GM12878 (cell line): Measurements from ENCODE around the gene CAMK2D. TPM values are rescaled to one million over a fixed set of nuclear protein-coding genes. Genes with fewer than 3 reads are reported as not detected.

Source experiments
- ATAC-seq: fragments of 200-7000 bp; cut with Tn5 transposase; 3 replicates; pipeline ENCODE4 v1.9.1; 2020; ENCODE audit warnings: mild to moderate bottlenecking, moderate library complexity
- BruUV-seq: library from RNA; stranded (reverse); fragments of 400-500 nt; replicated peaks from 2 replicates; lab custom pipeline; 2021; lab: Mats Ljungman, UMichigan
- CTCF ChIA-PET: fragments of 300-600 bp; sonication (Branson Sonifier 250); formaldehyde crosslinking; extraction: SDS; loops from one replicate; lab custom pipeline; 2021; ENCODE audit warnings: inconsistent platforms; lab: Yijun Ruan, JAX
- POLR2A ChIA-PET: fragments of 350-600 bp; formaldehyde crosslinking; extraction: SDS; loops from one replicate; lab custom pipeline; 2021; ENCODE audit warnings: inconsistent platforms; lab: Charles Lee
- RAD21 ChIA-PET: fragments of 300-600 bp; sonication (Branson Sonifier 250); formaldehyde crosslinking; loops from one replicate; lab custom pipeline; 2023; ENCODE audit warnings: antibody characterized with exemption; ENCODE audit not compliant: unreplicated experiment; lab: Charles Lee
- SMC1A ChIA-PET: fragments of 300-600 bp; sonication (Branson Sonifier 250); formaldehyde crosslinking; loops from one replicate; lab custom pipeline; 2023; ENCODE audit not compliant: unreplicated experiment, uncharacterized antibody; lab: Charles Lee
- DNase-seq: peaks from one replicate; pipeline ENCODE4 v3.0.0-alpha.2; 2011; ENCODE audit warnings: low read depth, low spot score
- FAIRE-seq: peaks from 3 replicates; lab custom pipeline; 2011; peaks lifted over from hg19 to GRCh38; lab: Jason Lieb, UNC
- H2AFZ ChIP-seq: 2 replicates; pipeline ENCODE4 v1.6.0; 2011; ENCODE audit warnings: low read depth, low read length, control low read depth; ENCODE audit not compliant: control insufficient read depth
- H3K27ac ChIP-seq: 2 replicates; pipeline ENCODE4 v1.5.1; 2011; ENCODE audit warnings: control low read depth; ENCODE audit not compliant: control insufficient read depth, insufficient read depth
- H3K27me3 ChIP-seq, 2 experiments: replicated peaks in 1 of 2; 2 replicates each; pipeline versions ENCODE4 v1.6.0 to v1.6.1; 2011; ENCODE audit warnings: low read length in 1 of 2; ENCODE audit not compliant: control insufficient read depth in 2 of 2, insufficient read depth in 2 of 2
- H3K36me3 ChIP-seq, 2 experiments: 2 replicates each; pipeline ENCODE4 v1.5.1; 2011; ENCODE audit warnings: low read length in 1 of 2; ENCODE audit not compliant: control insufficient read depth in 2 of 2, insufficient read depth in 2 of 2
- H3K4me1 ChIP-seq: 2 replicates; pipeline ENCODE4 v1.6.1; 2011; ENCODE audit warnings: mild to moderate bottlenecking, low read length, moderate library complexity, mixed read lengths; ENCODE audit not compliant: control insufficient read depth, insufficient read depth
- H3K4me2 ChIP-seq: 2 replicates; pipeline ENCODE4 v1.6.0; 2011; ENCODE audit warnings: control low read depth; ENCODE audit not compliant: control insufficient read depth, insufficient read depth
- H3K4me3 ChIP-seq: fragments of 200-600 bp; sonication (generic); 2 replicates; pipeline ENCODE4 v1.5.1; 2016
- H3K79me2 ChIP-seq: 2 replicates; pipeline ENCODE4 v1.6.0; 2011; ENCODE audit warnings: low read length; ENCODE audit not compliant: control insufficient read depth, insufficient read depth
- H3K9ac ChIP-seq: 2 replicates; pipeline ENCODE4 v1.8.0; 2011; ENCODE audit warnings: low read length, control low read depth, mixed read lengths; ENCODE audit not compliant: control insufficient read depth, insufficient read depth
- H3K9me3 ChIP-seq: replicated peaks from 3 replicates; pipeline ENCODE4 v1.5.1; 2011; ENCODE audit warnings: mild to moderate bottlenecking, low read length; ENCODE audit not compliant: control insufficient read depth, insufficient read depth
- H4K20me1 ChIP-seq: 2 replicates; pipeline ENCODE4 v1.6.0; 2011; ENCODE audit not compliant: control insufficient read depth, insufficient read depth
- ATF7 ChIP-seq: fragments of 450-650 bp; IDR thresholded peaks from 2 replicates; pipeline ENCODE4 v1.6.1; 2016; ENCODE audit warnings: low read depth, mild to moderate bottlenecking
- DPF2 ChIP-seq: fragments of 450-650 bp; IDR thresholded peaks from 2 replicates; pipeline ENCODE4 v1.6.1; 2017; ENCODE audit warnings: mild to moderate bottlenecking
- E4F1 ChIP-seq: fragments of 450-650 bp; IDR thresholded peaks from 2 replicates; pipeline ENCODE4 v1.6.1; 2018; ENCODE audit warnings: borderline replicate concordance, mild to moderate bottlenecking; ENCODE audit not compliant: partially characterized antibody
- EP300 ChIP-seq, 2 experiments: fragments of 150-350 bp in 1 of 2; IDR thresholded peaks; 2 replicates each; pipeline ENCODE4 v1.6.1; 2011 to 2012; ENCODE audit warnings: low read depth in 2 of 2, low read length in 2 of 2, borderline replicate concordance in 1 of 2, improper control_type of control experiment in 1 of 2, inconsistent platforms in 1 of 2; ENCODE audit not compliant: control insufficient read depth in 1 of 2
- IKZF1 ChIP-seq: fragments of 450-650 bp; conservative IDR thresholded peaks from 2 replicates; pipeline ENCODE4 v1.6.1; 2017; ENCODE audit warnings: antibody characterized with exemption, mild to moderate bottlenecking
- IKZF2 ChIP-seq, 2 experiments: fragments of 450-650 bp; IDR thresholded peaks; 2 replicates each; pipeline ENCODE4 v1.6.1; 2017; ENCODE audit warnings: mild to moderate bottlenecking in 2 of 2, moderate library complexity in 2 of 2
- JUNB ChIP-seq: IDR thresholded peaks from 2 replicates; pipeline ENCODE4 v1.6.1; 2016; ENCODE audit warnings: antibody characterized with exemption, mild to moderate bottlenecking
- MEF2A ChIP-seq: IDR thresholded peaks from 2 replicates; pipeline ENCODE4 v1.6.1; 2011; ENCODE audit warnings: low read depth, mild to moderate bottlenecking, low read length, moderate library complexity; ENCODE audit not compliant: insufficient read depth
- MEF2B ChIP-seq: fragments of 450-650 bp; IDR thresholded peaks from 2 replicates; pipeline ENCODE4 v1.6.1; 2018; ENCODE audit warnings: mild to moderate bottlenecking, moderate library complexity; ENCODE audit not compliant: partially characterized antibody, poor library complexity, severe bottlenecking
- MTA2 ChIP-seq: fragments of 450-650 bp; IDR thresholded peaks from 2 replicates; pipeline ENCODE4 v1.6.1; 2016; ENCODE audit warnings: low read depth, mild to moderate bottlenecking, moderate library complexity
- NFIC ChIP-seq: IDR thresholded peaks from 2 replicates; pipeline ENCODE4 v1.6.1; 2012; ENCODE audit warnings: low read depth, mild to moderate bottlenecking, inconsistent platforms, low read length, moderate library complexity
- RAD21 ChIP-seq: IDR thresholded peaks from 2 replicates; pipeline ENCODE4 v1.6.1; 2011; ENCODE audit warnings: mild to moderate bottlenecking, low read depth, low read length, moderate library complexity; ENCODE audit not compliant: insufficient read depth
- RELB ChIP-seq: fragments of 450-650 bp; IDR thresholded peaks from 2 replicates; pipeline ENCODE4 v1.6.1; 2017; ENCODE audit warnings: low read depth, mild to moderate bottlenecking, moderate library complexity
- TARDBP ChIP-seq: IDR thresholded peaks from 2 replicates; pipeline ENCODE4 v1.6.1; 2016; ENCODE audit warnings: borderline replicate concordance
- ZZZ3 ChIP-seq: IDR thresholded peaks from 2 replicates; pipeline ENCODE4 v1.6.1; 2011; ENCODE audit warnings: low read depth; ENCODE audit not compliant: control insufficient read depth, insufficient read length
- WGBS: methylation state at CpG from one replicate; pipeline ENCODE4 v1.1.6; 2016; ENCODE audit warnings: low lambda C conversion rate; ENCODE audit not compliant: insufficient replicate concordance, insufficient coverage; ENCODE audit errors: missing lambda C conversion rate; 5-methylcytosine and 5-hydroxymethylcytosine counted together
- in situ Hi-C: fragments of 300-500 bp; cut with MboI; formaldehyde crosslinking; loops from 9 replicates; pipeline ENCODE4 v1.14.3; 2018; ENCODE audit warnings: mixed read lengths
- intact Hi-C: fragments of 100-400 bp; cut with micrococcal nuclease; formaldehyde crosslinking; loops from one replicate; pipeline ENCODE4 v1.14.2; 2022; ENCODE audit not compliant: unreplicated experiment
- polyA plus RNA-seq, 11 experiments: library from polyadenylated mRNA; depleted of rRNA in 4 of 11; unstranded in 6 of 11; stranded (reverse) in 5 of 11; fragments of >200 nt; fragmentation: Nextera tagmentation in 4 of 11; fragmentation: Illumina TruSeq in 1 of 11; extraction: Ambion mirVana in 4 of 11; extraction: Trizol in 1 of 11; gene quantifications; 1 replicate in 1 of 11; 2 replicates in 10 of 11; pipeline versions ENCODE4 v1.2.1 to v1.2.3, GENCODE V29; 2011 to 2016; ENCODE audit warnings: inconsistent platforms in 2 of 11, missing spikeins in 2 of 11, low read depth in 1 of 11
- total RNA-seq, 4 experiments: library from RNA; depleted of rRNA in 3 of 4; stranded (reverse); fragments of >200 nt in 3 of 4; fragmentation: Illumina TruSeq in 1 of 4; extraction: Trizol in 1 of 4; gene quantifications; 2 replicates each; pipeline versions ENCODE4 v1.2.1 to v1.2.3, GENCODE V29; 2013 to 2021
- TF ChIP-seq, protein P1 (sequence below): fragments of 450-650 bp; IDR thresholded peaks from 2 replicates; pipeline ENCODE4 v1.6.1; 2017; ENCODE audit warnings: mild to moderate bottlenecking, moderate library complexity

CAMK2D gene
- total and polyA plus RNA-seq, 10 of the 15 experiments (the other 5 are each of a cell fraction or from before 2014, with no cell fraction given): 6.9 to 88.5 (median 12.9) TPM

GRCh38 chr4:113540859-113541258 lies 220.7 kb downstream of the CAMK2D start:
- ChIA-PET CTCF (interaction anchor here (0.7 to 2.0 kb wide), 11 partner anchors 10 to 531 kb away, joined by 3 to 6 read pairs (median 3); no protein-coding TSS in a partner anchor), SMC1A (interaction anchor here (0.9 to 2.9 kb wide), 19 partner anchors 11 to 286 kb away, joined by 3 to 18 read pairs (median 4); no protein-coding TSS in a partner anchor), RAD21 (interaction anchor here (0.9 to 3.0 kb wide), 8 partner anchors 15 to 218 kb away, joined by 3 to 16 read pairs (median 4); no protein-coding TSS in a partner anchor), POLR2A (interaction anchor here (1.2 to 1.6 kb wide), 2 partner anchors 17 to 20 kb away, joined by 3 read pairs; no protein-coding TSS in a partner anchor)
- Histone ChIP-seq H3K4me3 (no peak overlapping the region), H3K27ac (no peak overlapping the region), H3K79me2 (no peaks in the 10 kb centered on the region), H3K4me2 (no peak overlapping the region), H4K20me1 (no peaks in the 10 kb centered on the region), H3K36me3 (no peaks in the 10 kb centered on the region; a peak in 1 of 4 replicates), H2AFZ (no peak overlapping the region), H3K9ac (no peak overlapping the region), H3K27me3 (no peaks in the 10 kb centered on the region), H3K9me3 (no peaks in the 10 kb centered on the region), H3K4me1 (no peaks in the 10 kb centered on the region)
- peak; percentile 31 for ATAC-seq
- FAIRE-seq: peak; percentile 7
- WGBS: 96% methylated on average over 1 of the region's 1 CpG
- no TSS peak for BruUV-seq
- intact Hi-C loops (no loop called here), in situ Hi-C loops (no loop called here)
- DNase-seq: no peak
- TF ChIP-seq TARDBP (no peak), IKZF1 (peak; percentile 74), DPF2 (peak; percentile 53; the same call in 1 of the 2 replicates), ZZZ3 (no peak), ATF7 (peak; percentile 52; the same call in 1 of the 2 replicates), EP300 (IDR thresholded peaks at IDR 0.05; ENCODE audit: borderline replicate concordance in 1 of 2, control insufficient read depth in 1 of 2, low read depth in 2 of 2, low read length in 2 of 2) (peak; percentile 27 to 39; a peak in 1 of 4 replicates), NFIC (peak; percentile 42; the same call in 1 of the 2 replicates), E4F1 (no peak), JUNB (peak; percentile 70; the same call in 1 of the 2 replicates), RAD21 (no peak), RELB (peak; percentile 68), MEF2B (peak; percentile 38), IKZF2 (IDR thresholded peaks at IDR 0.05) (peak; percentile 87 to 89), MEF2A (0 out of 2 replicates have a peak, but pooled peaks have one; percentile 12), MTA2 (peak; percentile 37; the same call in 1 of the 2 replicates)
- TF ChIP-seq, protein P1, sequence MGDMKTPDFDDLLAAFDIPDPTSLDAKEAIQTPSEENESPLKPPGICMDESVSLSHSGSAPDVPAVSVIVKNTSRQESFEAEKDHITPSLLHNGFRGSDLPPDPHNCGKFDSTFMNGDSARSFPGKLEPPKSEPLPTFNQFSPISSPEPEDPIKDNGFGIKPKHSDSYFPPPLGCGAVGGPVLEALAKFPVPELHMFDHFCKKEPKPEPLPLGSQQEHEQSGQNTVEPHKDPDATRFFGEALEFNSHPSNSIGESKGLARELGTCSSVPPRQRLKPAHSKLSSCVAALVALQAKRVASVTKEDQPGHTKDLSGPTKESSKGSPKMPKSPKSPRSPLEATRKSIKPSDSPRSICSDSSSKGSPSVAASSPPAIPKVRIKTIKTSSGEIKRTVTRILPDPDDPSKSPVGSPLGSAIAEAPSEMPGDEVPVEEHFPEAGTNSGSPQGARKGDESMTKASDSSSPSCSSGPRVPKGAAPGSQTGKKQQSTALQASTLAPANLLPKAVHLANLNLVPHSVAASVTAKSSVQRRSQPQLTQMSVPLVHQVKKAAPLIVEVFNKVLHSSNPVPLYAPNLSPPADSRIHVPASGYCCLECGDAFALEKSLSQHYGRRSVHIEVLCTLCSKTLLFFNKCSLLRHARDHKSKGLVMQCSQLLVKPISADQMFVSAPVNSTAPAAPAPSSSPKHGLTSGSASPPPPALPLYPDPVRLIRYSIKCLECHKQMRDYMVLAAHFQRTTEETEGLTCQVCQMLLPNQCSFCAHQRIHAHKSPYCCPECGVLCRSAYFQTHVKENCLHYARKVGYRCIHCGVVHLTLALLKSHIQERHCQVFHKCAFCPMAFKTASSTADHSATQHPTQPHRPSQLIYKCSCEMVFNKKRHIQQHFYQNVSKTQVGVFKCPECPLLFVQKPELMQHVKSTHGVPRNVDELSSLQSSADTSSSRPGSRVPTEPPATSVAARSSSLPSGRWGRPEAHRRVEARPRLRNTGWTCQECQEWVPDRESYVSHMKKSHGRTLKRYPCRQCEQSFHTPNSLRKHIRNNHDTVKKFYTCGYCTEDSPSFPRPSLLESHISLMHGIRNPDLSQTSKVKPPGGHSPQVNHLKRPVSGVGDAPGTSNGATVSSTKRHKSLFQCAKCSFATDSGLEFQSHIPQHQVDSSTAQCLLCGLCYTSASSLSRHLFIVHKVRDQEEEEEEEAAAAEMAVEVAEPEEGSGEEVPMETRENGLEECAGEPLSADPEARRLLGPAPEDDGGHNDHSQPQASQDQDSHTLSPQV: no peak
